GM18870 (cell line): ENCODE results near the gene MYO10.
"Not testable (repeated sequence)": the region's sequence is repeated elsewhere in the genome, so short reads cannot be mapped to it uniquely, and the experiment has no call there.

Experiments
- ATAC-seq: cut with Tn5 transposase; IDR thresholded peaks from one replicate; pipeline ENCODE4 v1.9.1; 2021; ENCODE audit warnings: moderate library complexity; ENCODE audit not compliant: unreplicated experiment

Gene MYO10

DNA sequence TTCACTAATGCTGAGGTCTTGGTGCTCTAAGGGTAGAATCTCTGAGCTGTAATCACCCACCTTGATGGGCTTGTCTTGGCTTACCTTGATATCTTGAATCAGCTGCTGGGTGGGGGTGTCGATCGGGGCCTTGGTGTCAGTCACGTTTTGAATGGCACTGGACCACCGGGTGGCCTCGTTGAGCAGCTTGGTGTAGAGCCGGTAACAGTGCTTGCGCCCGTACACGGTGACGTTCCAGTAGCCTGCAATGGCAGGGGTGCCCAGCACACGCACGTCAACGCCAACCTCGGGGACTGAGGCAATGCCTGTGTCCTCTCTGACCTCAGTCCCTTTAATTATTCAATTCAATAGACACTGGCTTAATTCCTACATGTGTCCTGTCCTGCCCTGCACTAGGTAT is 256.2 kb downstream of the MYO10 start:
- no peak for ATAC-seq

DNA sequence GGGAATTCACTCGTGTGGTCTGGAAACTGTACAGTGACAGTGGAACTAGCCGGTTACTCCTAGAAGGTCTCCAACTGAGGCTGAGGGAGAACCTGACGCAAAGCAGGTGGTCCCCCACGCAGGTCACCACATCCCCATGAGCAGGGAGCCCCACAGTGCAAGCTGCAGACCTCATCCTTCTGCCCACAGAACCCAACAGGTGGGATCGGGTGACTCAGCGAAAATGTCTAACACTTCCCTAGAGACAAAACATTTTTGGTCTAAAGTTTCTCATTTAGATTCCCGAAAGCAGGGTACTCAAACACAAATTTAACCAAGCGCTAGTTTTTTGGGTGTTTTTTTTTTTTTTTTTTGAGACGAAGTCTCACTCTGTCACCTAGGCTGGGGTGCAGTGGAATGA is 256.9 kb downstream of the MYO10 start:
- no peak for ATAC-seq

DNA sequence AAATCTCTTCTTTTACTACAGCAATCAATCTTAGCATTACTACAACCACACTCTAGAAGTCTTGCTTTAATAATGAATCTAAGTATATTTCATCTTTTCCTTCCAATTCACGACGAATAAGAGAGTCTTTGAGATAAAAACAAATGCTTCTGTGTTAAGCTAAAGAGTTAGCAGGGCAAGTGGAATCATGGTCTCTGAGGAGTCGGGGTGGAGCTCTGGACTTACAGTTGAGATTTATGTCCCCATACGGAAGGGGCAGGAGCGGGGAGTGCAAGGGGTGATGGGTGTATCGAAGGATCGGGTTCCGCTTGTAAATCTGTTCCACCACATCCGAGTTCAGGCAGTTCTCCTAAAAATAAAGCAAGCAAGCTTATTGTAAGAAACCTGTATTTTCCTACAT is 260.3 kb downstream of the MYO10 start:
- no peak for ATAC-seq

- no peak for ATAC-seq
Measured at GRCh38 chr5:16674750-16675149, 261.3 kb downstream of the MYO10 start.

DNA sequence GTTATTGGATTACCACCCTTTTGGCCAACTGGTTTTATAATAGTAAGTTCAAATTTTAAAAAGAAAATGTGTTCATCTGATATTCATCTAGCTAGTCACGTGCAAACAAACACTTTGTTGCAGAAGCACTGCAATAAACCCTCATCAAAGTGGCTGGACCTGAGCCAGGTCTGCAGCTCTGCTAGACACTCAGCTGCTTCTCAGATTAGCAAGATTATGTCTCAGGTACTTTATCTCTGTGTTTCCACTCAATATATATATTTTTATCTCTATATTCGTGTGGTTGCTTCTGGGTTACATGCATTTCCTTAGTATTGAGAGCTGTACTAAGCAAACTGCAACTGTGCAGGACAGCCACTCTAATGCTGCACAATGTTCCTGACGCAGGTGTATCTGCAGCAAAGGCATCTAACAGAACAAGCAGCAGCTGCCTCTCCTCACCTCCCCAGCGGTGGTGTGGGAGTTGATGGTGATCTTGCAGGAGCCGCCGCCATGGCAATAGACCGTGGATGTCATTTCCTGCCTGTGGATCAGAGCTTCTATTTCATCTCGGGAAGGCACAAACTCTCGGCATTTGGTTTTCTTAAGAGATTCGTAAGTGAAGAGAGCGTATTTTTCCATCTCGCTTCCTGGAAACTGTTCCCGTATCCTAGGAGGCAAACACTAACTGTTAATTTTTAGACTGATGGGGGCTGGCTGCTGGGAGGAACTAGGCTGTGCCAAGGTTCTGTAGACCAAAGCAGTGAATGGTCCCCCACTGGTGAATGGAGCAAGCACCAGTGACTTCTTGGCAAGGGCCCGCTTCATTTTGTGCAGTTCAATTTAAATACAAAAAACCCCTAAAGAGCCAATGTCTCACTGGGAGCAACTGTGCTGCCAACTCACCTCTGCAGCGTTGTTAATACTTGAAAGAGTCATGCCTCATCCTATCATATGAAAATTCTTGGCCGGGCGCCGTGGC is 262.6 kb downstream of the MYO10 start:
- no peak for ATAC-seq

DNA sequence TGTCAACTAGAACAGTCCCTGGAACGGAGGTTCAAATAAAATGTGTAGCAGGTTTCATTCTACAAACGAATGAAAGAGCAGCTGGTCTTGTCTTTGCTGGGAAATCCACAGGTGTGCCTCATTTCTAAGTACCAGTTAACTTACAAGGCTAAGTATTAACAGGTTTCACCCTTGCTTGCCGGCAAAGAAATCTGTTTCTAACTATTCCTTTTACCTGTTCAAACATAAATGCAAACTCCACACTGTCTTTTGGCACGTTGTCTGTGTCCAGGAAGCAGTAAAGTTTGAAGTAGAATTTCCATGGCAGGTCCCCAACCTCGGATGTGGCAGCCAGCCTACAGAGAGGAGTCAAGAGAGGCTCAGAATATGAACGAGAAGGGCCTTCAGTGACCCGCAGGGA is 264.9 kb downstream of the MYO10 start:
- no peak for ATAC-seq

DNA sequence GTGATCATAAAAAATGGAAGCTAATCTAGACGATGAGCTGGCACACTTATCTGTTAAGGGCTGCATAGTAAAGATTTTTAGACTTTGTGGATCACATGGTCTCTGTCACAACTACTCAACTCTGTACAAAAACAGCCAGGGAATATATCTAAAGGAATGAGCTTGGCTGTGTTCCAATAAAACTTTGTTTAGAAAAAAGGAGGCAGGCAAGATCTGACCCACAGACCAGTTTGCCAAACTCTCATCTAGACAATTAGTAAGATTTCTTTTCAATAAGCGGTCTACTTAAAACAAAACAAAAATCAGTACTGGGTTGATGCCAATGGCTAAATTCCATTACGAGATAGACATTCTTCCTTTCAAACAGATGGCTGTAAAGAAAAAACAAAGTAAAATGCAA is 266.3 kb downstream of the MYO10 start:
- ATAC-seq, result no peak

DNA sequence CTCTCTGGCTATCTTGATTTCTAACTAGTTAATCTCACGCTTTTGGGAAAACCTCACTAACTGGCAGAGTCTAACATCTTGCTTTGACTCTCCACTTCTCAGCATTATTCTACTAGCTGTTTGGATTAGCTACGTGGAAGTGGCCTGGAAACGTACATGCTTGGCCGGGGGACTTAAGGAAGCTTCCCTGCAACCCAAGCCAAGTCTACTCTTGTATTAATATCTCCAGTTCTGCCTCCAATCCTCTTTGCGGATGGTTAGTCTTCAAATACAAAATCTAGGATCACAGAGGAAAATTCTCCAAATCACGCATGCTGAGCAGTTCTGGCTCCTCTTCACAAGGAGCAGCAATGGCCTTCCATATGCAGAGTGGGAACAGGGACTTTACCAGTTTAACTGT is 267.5 kb downstream of the MYO10 start:
- ATAC-seq, result no peak

DNA sequence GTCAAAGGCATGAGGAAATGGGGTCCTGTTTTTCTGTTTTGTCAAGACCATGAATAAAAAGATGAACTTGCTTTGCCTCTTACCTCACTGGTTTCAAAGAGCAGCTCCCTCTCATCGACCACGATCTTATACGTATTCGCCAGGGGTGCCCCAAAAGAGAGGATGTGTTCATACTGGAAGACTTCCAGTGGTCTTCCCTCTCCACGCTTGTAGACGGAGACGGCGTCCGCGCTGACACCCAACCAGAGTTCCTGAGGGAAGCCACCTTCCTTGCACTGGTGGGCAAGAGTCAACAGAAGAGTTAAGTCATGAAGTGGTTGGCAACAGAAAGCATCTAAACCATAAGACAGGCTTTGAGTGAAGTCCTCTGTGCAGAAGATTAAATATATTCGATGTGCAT is 267.9 kb downstream of the MYO10 start:
- no peak for ATAC-seq

DNA sequence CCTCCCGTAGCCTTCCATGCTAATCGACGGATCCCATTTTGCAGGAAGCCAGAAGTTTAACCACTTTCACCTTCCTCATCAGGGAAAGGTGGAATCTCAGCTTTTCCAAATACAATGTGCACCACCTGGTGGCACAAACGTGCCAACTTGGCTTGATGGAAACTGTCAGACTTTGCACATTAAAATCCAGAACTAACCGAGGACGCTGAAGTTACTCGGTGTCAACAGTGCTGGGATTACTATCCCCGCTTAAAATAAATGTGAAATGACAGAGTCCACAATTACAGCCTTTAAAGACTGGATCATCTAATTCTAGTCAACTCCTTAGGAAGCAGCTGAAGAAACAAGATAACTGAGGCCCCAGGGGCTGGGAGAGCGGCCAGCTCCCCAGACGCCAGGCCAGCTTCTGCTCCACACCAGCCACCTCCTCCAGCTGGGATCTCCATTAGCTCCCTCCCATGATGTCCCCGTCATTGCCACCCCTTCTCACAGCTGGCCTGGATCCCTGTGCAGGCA is 269.1 kb downstream of the MYO10 start:
- ATAC-seq, result no peak

- no peak for ATAC-seq
Measured at GRCh38 chr5:16666130-16666882, 269.8 kb downstream of the MYO10 start.

DNA sequence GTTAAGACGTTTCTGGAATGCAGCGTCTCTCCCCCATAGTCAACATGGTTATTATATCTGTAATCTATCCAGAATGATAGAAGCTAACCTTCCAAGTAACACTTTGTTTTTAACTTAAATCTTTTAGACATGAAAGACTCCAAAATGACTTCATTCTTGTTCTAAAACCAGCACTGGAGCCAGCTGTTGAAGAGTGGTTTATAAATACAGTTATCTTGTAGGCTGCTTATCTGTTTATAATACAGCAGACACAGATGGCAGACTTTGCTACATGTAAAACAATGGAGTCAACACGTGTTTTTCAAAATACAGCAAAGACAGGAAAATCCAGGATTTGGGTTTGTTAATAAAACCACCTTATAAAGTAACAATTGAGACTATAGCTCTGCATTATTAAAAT is 270.5 kb downstream of the MYO10 start:
- no peak for ATAC-seq

GRCh38 chr5:16664368-16664767 is 271.7 kb downstream of the MYO10 start:
- no peak for ATAC-seq

GRCh38 chr5:16663840-16664239 is 272.2 kb downstream of the MYO10 start:
- ATAC-seq, result no peak

- no peak for ATAC-seq
Measured at GRCh38 chr5:16661713-16662112, 274.4 kb downstream of the MYO10 start.

DNA sequence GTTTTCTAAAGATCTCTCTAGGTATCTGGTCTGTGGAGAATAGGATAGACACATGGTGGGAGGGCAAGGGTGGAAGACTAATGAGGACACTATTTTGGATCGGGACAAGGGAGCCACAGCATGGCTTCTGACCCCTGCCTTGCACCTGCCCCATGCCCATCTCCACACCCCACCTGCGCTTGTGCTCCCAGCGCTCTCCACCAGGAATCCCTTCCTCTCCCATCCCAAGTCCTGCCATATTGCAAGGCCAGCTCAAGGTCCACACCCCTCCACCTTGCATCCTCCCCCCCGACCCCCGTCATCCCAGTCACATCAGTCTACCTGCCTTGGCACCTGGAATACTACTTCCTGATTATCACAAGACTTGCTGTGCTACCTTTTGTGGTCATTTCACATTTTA is 275.1 kb downstream of the MYO10 start:
- no peak for ATAC-seq

- ATAC-seq, result no peak
Measured at GRCh38 chr5:16659536-16659935, 276.6 kb downstream of the MYO10 start.

DNA sequence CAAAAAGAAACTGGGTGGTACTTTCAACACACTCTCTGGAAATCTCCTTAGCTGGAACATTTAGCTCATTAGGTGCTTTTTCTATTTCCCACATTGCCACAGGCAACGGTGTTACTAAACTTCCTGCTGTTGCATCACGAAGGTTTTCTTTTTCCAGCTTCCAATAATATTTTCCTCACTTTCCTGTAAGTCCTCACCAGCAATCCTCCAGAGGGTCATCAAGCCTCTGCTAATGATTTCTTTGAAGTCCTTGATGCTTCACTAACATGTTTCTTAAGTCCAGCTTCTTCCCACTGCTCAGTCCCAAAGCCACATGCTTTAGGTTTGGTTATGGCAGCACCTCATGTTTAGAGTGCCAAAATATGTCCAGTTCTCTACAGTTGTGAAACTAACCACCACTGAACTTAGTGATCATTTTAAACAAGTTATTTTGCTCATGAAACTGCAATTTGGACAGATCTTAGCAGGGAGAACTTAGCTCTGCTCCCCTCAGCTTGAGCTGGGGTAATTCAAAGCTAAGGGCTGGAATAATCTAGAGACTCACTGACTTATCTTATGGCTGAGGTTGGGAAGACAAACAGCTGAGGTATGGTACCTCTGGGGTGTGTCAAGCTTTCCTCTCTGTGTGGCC is 279.4 kb downstream of the MYO10 start:
- ATAC-seq, result no peak

GRCh38 chr5:16654647-16655334 is 281.3 kb downstream of the MYO10 start:
- ATAC-seq, result no peak

DNA sequence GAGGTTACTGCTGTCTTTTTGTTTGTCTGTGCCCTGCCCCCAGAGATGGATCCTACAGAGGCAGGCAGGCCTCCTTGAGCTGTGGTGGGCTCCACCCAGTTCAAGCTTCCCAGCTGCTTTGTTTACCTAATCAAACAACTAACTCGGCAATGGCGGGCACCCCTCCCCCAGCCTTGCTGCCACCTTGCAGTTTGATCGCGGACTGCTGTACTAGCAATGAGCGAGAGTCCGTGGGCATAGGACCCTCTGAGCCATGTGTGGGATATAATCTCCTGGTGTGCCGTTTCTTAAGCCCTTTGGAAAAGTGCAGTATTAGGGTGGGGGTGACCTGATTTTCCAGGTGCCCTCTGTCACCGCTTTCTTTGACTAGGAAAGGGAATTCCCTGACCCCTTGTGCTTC is 287.3 kb downstream of the MYO10 start:
- not testable (repeated sequence) for ATAC-seq
